A673 (cell line): ENCODE results near the gene SRRM2.

ENCODE experiments used
- CTCF ChIP-seq: fragments of 300-800, 200-600 bp; sonication (generic); conservative IDR thresholded peaks from 2 replicates; pipeline ENCODE4 v1.5.1; 2017; ENCODE audit warnings: low read depth, mild to moderate bottlenecking, antibody characterized with exemption, low read length, moderate library complexity, mixed read lengths
- EZH2 ChIP-seq: fragments of 200-600 bp; sonication (generic); IDR thresholded peaks from 2 replicates; pipeline ENCODE4 v1.6.1; 2017; ENCODE audit warnings: borderline replicate concordance, low read depth, mild to moderate bottlenecking, mixed read lengths, antibody characterized with exemption, low read length; ENCODE audit not compliant: poor library complexity, severe bottlenecking

- no peak for TF ChIP-seq CTCF
- TF ChIP-seq EZH2: no peak
Measured at GRCh38 chr16:2792940-2793339, 40.5 kb downstream of the SRRM2 start.
